Lower lobe of right lung (tissue), 2 donors: ENCODE data around the gene FXYD6. TPM values are rescaled to one million over a fixed set of nuclear protein-coding genes. Genes with fewer than 3 reads are reported as not detected.
A peak's percentile ranks its signal among the peaks of the same experiment; 100 is the strongest.
"Not testable (repeated sequence)": the region's sequence is repeated elsewhere in the genome, so short reads cannot be mapped to it uniquely, and the experiment has no call there.

Experiments used
- ATAC-seq, 2 donors: fragments of 200-7000 bp; cut with Tn5 transposase; one replicate each; pipeline ENCODE4 v1.9.1; 2020 to 2022; ENCODE audit warnings: mild to moderate bottlenecking in 2 of 2, moderate library complexity in 2 of 2
- DNase-seq: peaks from one replicate; pipeline ENCODE4 v3.0.0-alpha.2; 2020
- H3K27ac ChIP-seq: fragments of 200-600 bp; one replicate; pipeline ENCODE4 v1.8.0; 2022
- H3K27me3 ChIP-seq: fragments of 200-600 bp; one replicate; pipeline ENCODE4 v1.8.0; 2022; ENCODE audit warnings: low read depth
- H3K36me3 ChIP-seq: fragments of 200-600 bp; one replicate; pipeline ENCODE4 v1.8.0; 2022; ENCODE audit warnings: mild to moderate bottlenecking
- H3K4me1 ChIP-seq: fragments of 200-600 bp; one replicate; pipeline ENCODE4 v1.8.0; 2022
- H3K4me3 ChIP-seq: fragments of 200-600 bp; one replicate; pipeline ENCODE4 v1.8.0; 2022; ENCODE audit warnings: mild to moderate bottlenecking
- H3K9me3 ChIP-seq: fragments of 200-600 bp; one replicate; pipeline ENCODE4 v1.8.0; 2022
- CTCF ChIP-seq: fragments of 200-600 bp; IDR thresholded peaks from one replicate; pipeline ENCODE4 v1.8.0; 2022; ENCODE audit warnings: antibody characterized with exemption, mild to moderate bottlenecking
- intact Hi-C: fragments of 100-400 bp; cut with DNase I; formaldehyde crosslinking; loops from one replicate; pipeline ENCODE4 v1.11.0; 2022
- long read RNA-seq: library from polyadenylated mRNA; unstranded; transcript quantifications from one replicate; pipeline ENCODE4 v2.0.0, GENCODE V29; 2021
- total RNA-seq: library from RNA; stranded (reverse); fragmentation: NEBNext Ultra II Directional; extraction: Animal tissue kit (Norgen Biotek cat#: 25700); gene quantifications from one replicate; pipeline ENCODE4 v1.2.1, GENCODE V29; 2021
- donor health status: DM: no; HTN: yes; CAD: no; lungs with severe emphysema.

Gene FXYD6, protein sequence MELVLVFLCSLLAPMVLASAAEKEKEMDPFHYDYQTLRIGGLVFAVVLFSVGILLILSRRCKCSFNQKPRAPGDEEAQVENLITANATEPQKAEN
- total RNA-seq: 61.2 TPM
- long read RNA-seq, transcript FXYD6-204 (8 exons, 2,171 nt): major isoform, 62 of 119 reads
- long read RNA-seq, transcript FXYD6-209 (9 exons, 579 nt): minor isoform, 5 of 119 reads
- long read RNA-seq, partial matches to known transcripts: 6 of 119 reads
- long read RNA-seq, other reads (novel, unspliced or antisense): 41 of 119 reads

- H3K4me3 ChIP-seq: peak within 1 kb of the TSS; percentile 65
- DNase-seq (no peak), ATAC-seq (peak; percentile 57)
- no peak for TF ChIP-seq CTCF
- H3K27ac ChIP-seq: peak within 1 kb of the TSS; percentile 60
- peaks cover 48% of the 10 kb centered on the region for H3K27me3 ChIP-seq
- intact Hi-C loops: no loop called here
- H3K4me1 ChIP-seq: peaks cover 55% of the 10 kb centered on the region
- no peaks in the 10 kb centered on the region for H3K36me3 ChIP-seq
- H3K9me3 ChIP-seq: no peaks in the 10 kb centered on the region
These were observed at the start of gene FXYD6 for GRCh38 chr11:117876341-117877119. TSS of gene FXYD6 (minus strand) at chr11:117876658. CDS start at chr11:117842776, 33,882 bp downstream.

DNA sequence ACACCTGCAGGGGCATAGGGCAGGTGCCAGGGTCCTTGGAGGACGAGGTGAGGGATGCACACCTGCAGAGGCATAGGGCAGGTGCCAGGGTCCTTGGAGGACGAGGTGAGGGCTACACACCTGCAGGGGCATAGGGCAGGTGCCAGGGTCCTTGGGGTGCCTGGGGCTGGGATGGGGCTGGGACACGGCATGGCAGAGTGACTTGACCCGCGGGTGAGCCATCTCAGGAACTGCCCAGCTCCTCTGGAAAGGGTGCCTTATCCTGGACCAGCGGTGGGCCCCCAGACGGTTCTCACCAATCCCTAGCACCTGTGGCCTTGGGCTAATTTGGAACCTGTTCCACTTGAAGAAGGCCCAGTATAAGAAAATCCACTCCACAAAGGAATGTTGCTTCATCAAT lies 49.7 kb upstream of the FXYD6 start:
- not testable (repeated sequence) for H3K27ac ChIP-seq, ATAC-seq

GRCh38 chr11:117925198-117925925 lies 48.9 kb upstream of the FXYD6 start:
- Histone ChIP-seq H3K4me3 (no peak overlapping the region), H3K9me3 (no peaks in the 10 kb centered on the region), H3K27me3 (no peaks in the 10 kb centered on the region), H3K36me3 (no peaks in the 10 kb centered on the region), H3K4me1 (peaks cover 10% of the 10 kb centered on the region), H3K27ac (no peak overlapping the region)
- no peak for TF ChIP-seq CTCF
- intact Hi-C loops: no loop called here
- peak; percentile 19 for DNase-seq
- ATAC-seq: no peak

More for the DNA sequence above, 49.7 kb upstream of the FXYD6 start:
- DNase-seq: peak; percentile 26
- H3K4me3 ChIP-seq, intact Hi-C loops, H3K27me3 ChIP-seq, H3K9me3 ChIP-seq, H3K36me3 ChIP-seq: not testable (repeated sequence)
- peaks cover 18% of the 10 kb centered on the region for H3K4me1 ChIP-seq

- no peak for TF ChIP-seq CTCF
- no peaks in the 10 kb centered on the region for H3K36me3 ChIP-seq
- peaks cover 5% of the 10 kb centered on the region for H3K4me1 ChIP-seq
- H3K27ac ChIP-seq: no peak overlapping the region
- H3K27me3 ChIP-seq: no peaks in the 10 kb centered on the region
- H3K9me3 ChIP-seq: no peaks in the 10 kb centered on the region
- DNase-seq (peak; percentile 17), ATAC-seq (no peak)
- no peak overlapping the region for H3K4me3 ChIP-seq
- intact Hi-C loops: no loop called here
These were observed 48.2 kb upstream of the FXYD6 start for GRCh38 chr11:117924631-117925170.

- Histone ChIP-seq H3K9me3 (no peaks in the 10 kb centered on the region), H3K27me3 (no peaks in the 10 kb centered on the region), H3K4me1 (peaks cover 3% of the 10 kb centered on the region), H3K4me3 (no peak overlapping the region), H3K36me3 (no peaks in the 10 kb centered on the region), H3K27ac (no peak overlapping the region)
- intact Hi-C loops: no loop called here
- ATAC-seq: no peak
- no peak for TF ChIP-seq CTCF
- DNase-seq: peak; percentile 8
These were observed 47.3 kb upstream of the FXYD6 start for GRCh38 chr11:117923773-117924172.
